Measurements from ENCODE around the gene CFAP97. TPM values are rescaled to one million over a fixed set of nuclear protein-coding genes. Genes with fewer than 3 reads are reported as not detected.

Gene CFAP97
- total RNA-seq, 1 experiment from 2014 or later: 36.9 TPM

DNA sequence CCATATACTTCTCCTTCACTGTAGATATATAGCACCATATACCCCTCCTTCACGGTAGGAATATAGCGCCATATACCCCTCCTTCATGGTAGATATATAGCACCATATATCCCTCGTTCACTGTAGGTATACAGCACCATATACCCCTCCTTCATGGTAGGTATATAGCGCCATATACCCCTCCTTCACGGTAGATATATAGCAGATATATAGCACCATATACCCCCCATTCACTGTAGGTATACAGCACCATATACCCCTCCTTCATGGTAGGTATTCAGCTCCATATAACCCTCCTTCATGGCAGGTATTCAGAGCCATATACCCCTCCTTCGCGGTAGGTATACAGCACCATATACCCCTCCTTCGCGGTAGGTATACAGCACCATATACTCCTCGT, 18.1 kb upstream of the CFAP97 start:
- Mint-ChIP-seq H3K36me3 (ENCODE audit: insufficient read depth, unreplicated experiment) (peaks cover 5% of the 10 kb centered on the region), H3K4me3 (ENCODE audit: low read depth, unreplicated experiment) (no peak overlapping the region), H3K27me3 (ENCODE audit: unreplicated experiment) (no peaks in the 10 kb centered on the region), H3K27ac (ENCODE audit: unreplicated experiment) (peak overlapping the region; percentile 36), H3K9me3 (ENCODE audit: low read depth, unreplicated experiment) (peaks cover 5% of the 10 kb centered on the region), H3K4me1 (ENCODE audit: low read depth, unreplicated experiment) (peaks cover 12% of the 10 kb centered on the region)
- DNase-seq: no peak
- no peak for TF ChIP-seq CTCF (IDR thresholded peaks at IDR 0.05; ENCODE audit: unreplicated experiment)
- CTCF ChIA-PET: no interaction called here
- BruUV-seq (replicated peaks): no TSS peak
- intact Hi-C loops (cut with micrococcal nuclease; ENCODE audit: unreplicated experiment): no loop called here

DNA sequence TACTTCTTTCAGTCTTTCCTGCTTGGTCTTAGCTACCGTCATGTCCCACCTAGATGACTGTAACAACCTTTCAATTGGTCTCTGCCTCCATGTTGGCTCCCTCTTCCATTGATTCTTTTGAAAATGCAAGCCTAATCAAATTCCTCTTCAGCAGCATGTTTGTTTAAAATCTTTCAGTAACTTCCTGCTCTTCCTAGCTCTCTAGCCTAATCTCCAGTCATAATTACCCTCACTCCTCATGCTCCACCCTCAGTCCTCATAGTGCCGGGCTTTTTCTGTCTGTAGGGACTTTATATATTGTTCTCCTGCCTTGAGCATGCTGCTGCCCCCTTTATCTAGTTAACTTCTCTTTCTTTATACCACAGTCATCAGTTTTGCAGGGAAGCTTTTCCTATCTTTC, 17.7 kb upstream of the CFAP97 start:
- intact Hi-C loops (cut with micrococcal nuclease; ENCODE audit: unreplicated experiment): no loop called here
- peaks cover 5% of the 10 kb centered on the region for H3K36me3 Mint-ChIP-seq (ENCODE audit: insufficient read depth, unreplicated experiment)
- H3K4me3 Mint-ChIP-seq (ENCODE audit: low read depth, unreplicated experiment): no peak overlapping the region
- peaks cover 17% of the 10 kb centered on the region for H3K4me1 Mint-ChIP-seq (ENCODE audit: low read depth, unreplicated experiment)
- no TSS peak for BruUV-seq (replicated peaks)
- no peaks in the 10 kb centered on the region for H3K27me3 Mint-ChIP-seq (ENCODE audit: unreplicated experiment)
- CTCF ChIA-PET: no interaction called here
- peak overlapping the region; percentile 36 for H3K27ac Mint-ChIP-seq (ENCODE audit: unreplicated experiment)
- no peak for TF ChIP-seq CTCF (IDR thresholded peaks at IDR 0.05; ENCODE audit: unreplicated experiment)
- H3K9me3 Mint-ChIP-seq (ENCODE audit: low read depth, unreplicated experiment): peaks cover 5% of the 10 kb centered on the region
- DNase-seq: no peak

GRCh38 chr4:185219551-185220344, 15.9 kb upstream of the CFAP97 start:
- H3K4me3 Mint-ChIP-seq (ENCODE audit: low read depth, unreplicated experiment): no peak overlapping the region
- CTCF ChIA-PET: no interaction called here
- intact Hi-C loops (cut with micrococcal nuclease; ENCODE audit: unreplicated experiment): no loop called here
- peaks cover 5% of the 10 kb centered on the region for H3K36me3 Mint-ChIP-seq (ENCODE audit: insufficient read depth, unreplicated experiment)
- H3K27ac Mint-ChIP-seq (ENCODE audit: unreplicated experiment): no peak overlapping the region
- peaks cover 5% of the 10 kb centered on the region for H3K9me3 Mint-ChIP-seq (ENCODE audit: low read depth, unreplicated experiment)
- TF ChIP-seq CTCF (IDR thresholded peaks at IDR 0.05; ENCODE audit: unreplicated experiment): no peak
- BruUV-seq (replicated peaks): no TSS peak
- DNase-seq: no peak
- H3K27me3 Mint-ChIP-seq (ENCODE audit: unreplicated experiment): no peaks in the 10 kb centered on the region
- H3K4me1 Mint-ChIP-seq (ENCODE audit: low read depth, unreplicated experiment): peaks cover 17% of the 10 kb centered on the region

DNA sequence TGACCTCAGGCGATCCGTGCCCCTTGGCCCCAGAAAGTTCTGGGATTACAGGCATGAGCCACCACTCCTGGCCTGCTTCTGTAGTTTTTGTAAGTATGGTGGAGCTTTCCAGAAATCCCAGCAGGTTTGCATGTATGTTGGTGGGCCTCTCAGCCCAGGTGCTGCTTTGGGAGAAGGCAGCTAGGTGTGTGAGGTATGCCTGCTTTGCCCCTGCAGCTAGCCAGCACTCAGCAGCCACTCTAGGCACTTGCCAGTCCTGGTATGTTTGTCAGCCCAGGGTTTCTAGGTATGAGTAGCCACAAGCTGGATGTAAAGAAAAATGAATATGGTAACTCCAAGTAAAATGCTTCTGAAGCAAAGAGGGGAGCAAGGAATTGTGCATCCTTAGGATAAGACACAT, 14.5 kb upstream of the CFAP97 start:
- no peak for TF ChIP-seq CTCF (IDR thresholded peaks at IDR 0.05; ENCODE audit: unreplicated experiment)
- intact Hi-C loops (cut with micrococcal nuclease; ENCODE audit: unreplicated experiment): no loop called here
- peaks cover 5% of the 10 kb centered on the region for H3K36me3 Mint-ChIP-seq (ENCODE audit: insufficient read depth, unreplicated experiment)
- no peak overlapping the region for H3K27ac Mint-ChIP-seq (ENCODE audit: unreplicated experiment)
- H3K27me3 Mint-ChIP-seq (ENCODE audit: unreplicated experiment): no peaks in the 10 kb centered on the region
- no peak for DNase-seq
- BruUV-seq (replicated peaks): no TSS peak
- peaks cover 5% of the 10 kb centered on the region for H3K9me3 Mint-ChIP-seq (ENCODE audit: low read depth, unreplicated experiment)
- CTCF ChIA-PET: no interaction called here
- H3K4me3 Mint-ChIP-seq (ENCODE audit: low read depth, unreplicated experiment): no peak overlapping the region
- H3K4me1 Mint-ChIP-seq (ENCODE audit: low read depth, unreplicated experiment): peaks cover 17% of the 10 kb centered on the region
